ENCODE measurements around the gene GAA. TPM values are rescaled to one million over a fixed set of nuclear protein-coding genes. Genes with fewer than 3 reads are reported as not detected.

The GAA gene
- total and polyA plus RNA-seq, 2 of the 4 experiments (the other 2 are of a cell fraction), result 2.2 to 14.8 TPM

Small RNAs within 50 kb of the gene (microRNA-seq; reads per million reads assigned to microRNA genes)
- gene AC087741.2 (ENCODE audit: insufficient read depth, insufficient read length) (not detected), gene MIR1268B (ENCODE audit: insufficient read depth in 1 of 2, insufficient read length in 1 of 2, unreplicated experiment in 1 of 2) (0 reads per million in 2 experiments)

Small RNAs within 50 kb of the gene (small RNA-seq; reads per million reads assigned to genes)
- gene AC087741.2 (0 reads per million in 5 experiments), gene MIR1268B (0 reads per million in 5 experiments)

Other genes starting within 250 kb of the GAA start
- gene TBC1D16, start 65.7 kb upstream of the GAA start, total RNA-seq (2012; rRNA removed), result 14.4 and 16.7 TPM in 2 replicates
- gene TBC1D16, start 65.7 kb upstream of the GAA start, polyA plus RNA-seq (2012; rRNA removed), result 9.2 and 10.1 TPM in 2 replicates
- 0.90 and 1.9 TPM in 2 replicates for gene CCDC40, start 64.9 kb upstream of the GAA start, total RNA-seq (2012; rRNA removed)
- gene CCDC40, start 64.9 kb upstream of the GAA start, polyA plus RNA-seq (2012; rRNA removed), result 3.8 and 4.7 TPM in 2 replicates
- 97.1 and 110 TPM in 2 replicates for gene EIF4A3, start 45.5 kb downstream of the GAA start, total RNA-seq (2012; rRNA removed)
- gene EIF4A3, start 45.5 kb downstream of the GAA start, polyA plus RNA-seq (2012; rRNA removed), result 82.4 and 85.3 TPM in 2 replicates
- not detected in 2 replicates for gene CARD14, start 68.4 kb downstream of the GAA start, total RNA-seq (2012; rRNA removed)
- not detected in 2 replicates for gene CARD14, start 68.4 kb downstream of the GAA start, polyA plus RNA-seq (2012; rRNA removed)
- 3.0 and 3.9 TPM in 2 replicates for gene SGSH, start 118.8 kb downstream of the GAA start, total RNA-seq (2012; rRNA removed)
- gene SGSH, start 118.8 kb downstream of the GAA start, polyA plus RNA-seq (2012; rRNA removed), result 41.5 TPM in 2 replicates
- 2.2 and 3.2 TPM in 2 replicates for gene SLC26A11, start 118.8 kb downstream of the GAA start, total RNA-seq (2012; rRNA removed)
- 15.6 and 17.2 TPM in 2 replicates for gene SLC26A11, start 118.8 kb downstream of the GAA start, polyA plus RNA-seq (2012; rRNA removed)
- 36.0 and 37.5 TPM in 2 replicates for gene RNF213, start 159.3 kb downstream of the GAA start, total RNA-seq (2012; rRNA removed)
- gene RNF213, start 159.3 kb downstream of the GAA start, polyA plus RNA-seq (2012; rRNA removed), result 20.8 and 23.4 TPM in 2 replicates